ENCODE measurements around the gene PIP4P1. TPM values are rescaled to one million over a fixed set of nuclear protein-coding genes. Genes with fewer than 3 reads are reported as not detected.

PIP4P1 gene
- total and polyA plus RNA-seq, 4 donors, result 13.2 to 14.9 (median 14.3) TPM

GRCh38 chr14:20440465-20440864 is 20.8 kb downstream of the PIP4P1 start:
- H3K9me3 ChIP-seq (ENCODE audit: control insufficient read depth in 4 of 4, low read length in 3 of 4), result no peaks in the 10 kb centered on the region
- 83% methylated on average over 5 of the region's 5 CpGs for WGBS
- TF ChIP-seq TAF1 (conservative IDR thresholded peaks at IDR 0.05) (no peak), GABPA (IDR thresholded peaks at IDR 0.05 in 1 of 2, conservative IDR thresholded peaks at IDR 0.05 in 1 of 2) (no peak), JUND (IDR thresholded peaks at IDR 0.05) (no peak), REST (IDR thresholded peaks at IDR 0.05) (no peak), HNF4G (IDR thresholded peaks at IDR 0.05) (no peak), FOXA2 (IDR thresholded peaks at IDR 0.05) (no peak), YY1 (IDR thresholded peaks at IDR 0.05) (no peak), HNF4A (conservative IDR thresholded peaks at IDR 0.05) (no peak)
- TF ChIP-seq, protein P1, sequence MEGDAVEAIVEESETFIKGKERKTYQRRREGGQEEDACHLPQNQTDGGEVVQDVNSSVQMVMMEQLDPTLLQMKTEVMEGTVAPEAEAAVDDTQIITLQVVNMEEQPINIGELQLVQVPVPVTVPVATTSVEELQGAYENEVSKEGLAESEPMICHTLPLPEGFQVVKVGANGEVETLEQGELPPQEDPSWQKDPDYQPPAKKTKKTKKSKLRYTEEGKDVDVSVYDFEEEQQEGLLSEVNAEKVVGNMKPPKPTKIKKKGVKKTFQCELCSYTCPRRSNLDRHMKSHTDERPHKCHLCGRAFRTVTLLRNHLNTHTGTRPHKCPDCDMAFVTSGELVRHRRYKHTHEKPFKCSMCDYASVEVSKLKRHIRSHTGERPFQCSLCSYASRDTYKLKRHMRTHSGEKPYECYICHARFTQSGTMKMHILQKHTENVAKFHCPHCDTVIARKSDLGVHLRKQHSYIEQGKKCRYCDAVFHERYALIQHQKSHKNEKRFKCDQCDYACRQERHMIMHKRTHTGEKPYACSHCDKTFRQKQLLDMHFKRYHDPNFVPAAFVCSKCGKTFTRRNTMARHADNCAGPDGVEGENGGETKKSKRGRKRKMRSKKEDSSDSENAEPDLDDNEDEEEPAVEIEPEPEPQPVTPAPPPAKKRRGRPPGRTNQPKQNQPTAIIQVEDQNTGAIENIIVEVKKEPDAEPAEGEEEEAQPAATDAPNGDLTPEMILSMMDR (IDR thresholded peaks at IDR 0.05; ENCODE audit: low read depth, low read length, missing input control), result no peak
- no peaks in the 10 kb centered on the region for H3K27me3 ChIP-seq (ENCODE audit: control insufficient read depth in 4 of 4, insufficient read depth in 4 of 4, low read length in 3 of 4)
- H3K36me3 ChIP-seq (ENCODE audit: control insufficient read depth in 4 of 4, insufficient read depth in 3 of 4, low read depth in 1 of 4, low read length in 3 of 4), result peaks cover 0 to 5% (median under 1%) of the 10 kb centered on the region in 4 donors
- H3K27ac ChIP-seq (ENCODE audit: low read depth in 1 of 2, low read length in 2 of 2), result no peak overlapping the region
- no peak overlapping the region for H3K9ac ChIP-seq (ENCODE audit: low read depth in 1 of 2, low read length in 2 of 2)
- no peak for DNase-seq (ENCODE audit: low spot score)
- H3K4me3 ChIP-seq (ENCODE audit: low read depth in 1 of 3, low read length in 3 of 3), result no peak overlapping the region
- peaks cover 0 to 2% (median 0%) of the 10 kb centered on the region in 4 donors for H3K4me1 ChIP-seq (ENCODE audit: control insufficient read depth in 4 of 4, insufficient read depth in 4 of 4, low read length in 3 of 4)

- TF ChIP-seq HNF4A (conservative IDR thresholded peaks at IDR 0.05) (no peak), FOXA1 (IDR thresholded peaks at IDR 0.05) (no peak), EGR1 (IDR thresholded peaks at IDR 0.05; ENCODE audit: low read depth in 2 of 2) (no peak), SP1 (IDR thresholded peaks at IDR 0.05) (no peak), REST (IDR thresholded peaks at IDR 0.05) (no peak)
- TF ChIP-seq, protein P2, sequence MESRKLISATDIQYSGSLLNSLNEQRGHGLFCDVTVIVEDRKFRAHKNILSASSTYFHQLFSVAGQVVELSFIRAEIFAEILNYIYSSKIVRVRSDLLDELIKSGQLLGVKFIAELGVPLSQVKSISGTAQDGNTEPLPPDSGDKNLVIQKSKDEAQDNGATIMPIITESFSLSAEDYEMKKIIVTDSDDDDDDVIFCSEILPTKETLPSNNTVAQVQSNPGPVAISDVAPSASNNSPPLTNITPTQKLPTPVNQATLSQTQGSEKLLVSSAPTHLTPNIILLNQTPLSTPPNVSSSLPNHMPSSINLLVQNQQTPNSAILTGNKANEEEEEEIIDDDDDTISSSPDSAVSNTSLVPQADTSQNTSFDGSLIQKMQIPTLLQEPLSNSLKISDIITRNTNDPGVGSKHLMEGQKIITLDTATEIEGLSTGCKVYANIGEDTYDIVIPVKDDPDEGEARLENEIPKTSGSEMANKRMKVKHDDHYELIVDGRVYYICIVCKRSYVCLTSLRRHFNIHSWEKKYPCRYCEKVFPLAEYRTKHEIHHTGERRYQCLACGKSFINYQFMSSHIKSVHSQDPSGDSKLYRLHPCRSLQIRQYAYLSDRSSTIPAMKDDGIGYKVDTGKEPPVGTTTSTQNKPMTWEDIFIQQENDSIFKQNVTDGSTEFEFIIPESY (IDR thresholded peaks at IDR 0.05), result no peak
- H3K27me3 ChIP-seq (ENCODE audit: control insufficient read depth in 4 of 4, insufficient read depth in 4 of 4, low read length in 3 of 4), result no peaks in the 10 kb centered on the region
- DNase-seq (ENCODE audit: low spot score), result no peak
- peaks cover 0 to 2% (median 0%) of the 10 kb centered on the region in 4 donors for H3K4me1 ChIP-seq (ENCODE audit: control insufficient read depth in 4 of 4, insufficient read depth in 4 of 4, low read length in 3 of 4)
- no peak overlapping the region for H3K27ac ChIP-seq (ENCODE audit: low read depth in 1 of 2, low read length in 2 of 2)
- no peaks in the 10 kb centered on the region for H3K36me3 ChIP-seq (ENCODE audit: control insufficient read depth in 4 of 4, insufficient read depth in 3 of 4, low read depth in 1 of 4, low read length in 3 of 4)
- WGBS, result 86% methylated on average over 7 of the region's 7 CpGs
- no peaks in the 10 kb centered on the region for H3K9me3 ChIP-seq (ENCODE audit: control insufficient read depth in 4 of 4, low read length in 3 of 4)
- H3K9ac ChIP-seq (ENCODE audit: low read depth in 1 of 2, low read length in 2 of 2), result no peak overlapping the region
- H3K4me3 ChIP-seq (ENCODE audit: low read depth in 1 of 3, low read length in 3 of 3), result no peak overlapping the region
These were observed 22.6 kb downstream of the PIP4P1 start for GRCh38 chr14:20438664-20439063.
